Measurements from ENCODE around the gene CDR2. TPM values are rescaled to one million over a fixed set of nuclear protein-coding genes. Genes with fewer than 3 reads are reported as not detected.

The CDR2 gene
- total and polyA plus RNA-seq, 3 donors from 2014 or later, result 56.8 to 133 (median 63.7) TPM

DNA sequence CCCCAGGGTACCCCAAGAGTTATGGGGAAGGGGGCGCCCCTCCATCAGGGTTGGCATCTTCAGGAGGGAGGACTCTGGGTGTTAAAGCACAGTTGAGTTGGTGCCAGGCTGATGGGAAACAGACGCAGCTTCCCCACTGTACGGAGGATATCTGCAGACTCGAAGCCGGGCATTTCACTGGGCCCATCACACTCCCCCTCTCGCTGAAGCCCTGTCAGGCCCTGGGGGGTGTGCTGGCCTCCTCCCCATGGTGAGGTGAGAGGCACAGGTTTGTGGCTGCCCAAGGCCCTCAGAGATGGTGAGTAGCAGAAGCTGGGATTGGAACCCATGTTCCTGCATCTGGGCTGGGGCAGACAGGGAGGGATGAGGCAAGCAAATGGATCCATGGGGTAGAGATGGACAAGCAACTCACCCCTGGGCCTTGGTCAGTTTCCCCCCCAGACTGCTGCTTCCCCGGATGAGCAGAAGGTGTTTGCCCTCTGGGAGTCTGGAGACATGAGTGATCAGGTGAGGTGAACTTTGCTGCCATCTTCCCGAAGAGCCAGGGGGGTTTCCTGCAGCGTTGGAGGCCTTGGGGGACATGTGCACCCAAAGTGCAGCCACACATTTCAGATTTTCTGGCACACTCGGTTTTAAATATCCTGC is 46.2 kb downstream of the CDR2 start:
- DNase-seq, result no peak

DNA sequence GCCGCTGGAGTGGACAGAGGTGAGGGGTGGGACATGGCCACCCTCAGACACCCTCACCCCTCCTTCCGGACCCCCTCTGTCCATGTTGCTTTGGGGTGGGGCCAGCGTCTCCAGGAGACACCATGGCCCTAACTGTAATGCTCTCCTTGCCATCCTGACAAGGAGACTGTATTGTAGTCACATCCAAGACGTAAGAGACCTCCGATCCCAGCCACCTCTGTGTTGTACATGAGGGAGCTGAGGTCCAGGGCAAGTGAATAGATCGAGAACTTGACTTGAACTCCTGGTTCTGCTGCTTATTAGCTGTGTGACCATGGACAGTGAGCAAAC is 47.0 kb downstream of the CDR2 start:
- WGBS, 2 donors, result 94 to 95% methylated on average over 5 to 6 of the region's 6 CpGs
- H3K36me3 ChIP-seq (ENCODE audit: low read depth, missing control alignments), result no peaks in the 10 kb centered on the region
- intact Hi-C loops (cut with DNase I; ENCODE audit: low total_unique reads), result no loop called here

More for the DNA sequence above, 46.2 kb downstream of the CDR2 start:
- Histone ChIP-seq H3K9me3 (no peaks in the 10 kb centered on the region), H3K27me3 (no peaks in the 10 kb centered on the region), H3K4me3 (no peak overlapping the region), H3K4me1 (no peaks in the 10 kb centered on the region), H3K36me3 (ENCODE audit: low read depth, missing control alignments) (no peaks in the 10 kb centered on the region), H3K27ac (no peak overlapping the region)
- intact Hi-C loops (cut with DNase I; ENCODE audit: low total_unique reads), result no loop called here
- 77 to 93% methylated on average over 6 to 10 of the region's 10 CpGs for WGBS, 2 donors
- TF ChIP-seq, protein P1, sequence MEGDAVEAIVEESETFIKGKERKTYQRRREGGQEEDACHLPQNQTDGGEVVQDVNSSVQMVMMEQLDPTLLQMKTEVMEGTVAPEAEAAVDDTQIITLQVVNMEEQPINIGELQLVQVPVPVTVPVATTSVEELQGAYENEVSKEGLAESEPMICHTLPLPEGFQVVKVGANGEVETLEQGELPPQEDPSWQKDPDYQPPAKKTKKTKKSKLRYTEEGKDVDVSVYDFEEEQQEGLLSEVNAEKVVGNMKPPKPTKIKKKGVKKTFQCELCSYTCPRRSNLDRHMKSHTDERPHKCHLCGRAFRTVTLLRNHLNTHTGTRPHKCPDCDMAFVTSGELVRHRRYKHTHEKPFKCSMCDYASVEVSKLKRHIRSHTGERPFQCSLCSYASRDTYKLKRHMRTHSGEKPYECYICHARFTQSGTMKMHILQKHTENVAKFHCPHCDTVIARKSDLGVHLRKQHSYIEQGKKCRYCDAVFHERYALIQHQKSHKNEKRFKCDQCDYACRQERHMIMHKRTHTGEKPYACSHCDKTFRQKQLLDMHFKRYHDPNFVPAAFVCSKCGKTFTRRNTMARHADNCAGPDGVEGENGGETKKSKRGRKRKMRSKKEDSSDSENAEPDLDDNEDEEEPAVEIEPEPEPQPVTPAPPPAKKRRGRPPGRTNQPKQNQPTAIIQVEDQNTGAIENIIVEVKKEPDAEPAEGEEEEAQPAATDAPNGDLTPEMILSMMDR (IDR thresholded peaks at IDR 0.05), result no peak
- no peak for TF ChIP-seq POLR2A (IDR thresholded peaks at IDR 0.05)

DNA sequence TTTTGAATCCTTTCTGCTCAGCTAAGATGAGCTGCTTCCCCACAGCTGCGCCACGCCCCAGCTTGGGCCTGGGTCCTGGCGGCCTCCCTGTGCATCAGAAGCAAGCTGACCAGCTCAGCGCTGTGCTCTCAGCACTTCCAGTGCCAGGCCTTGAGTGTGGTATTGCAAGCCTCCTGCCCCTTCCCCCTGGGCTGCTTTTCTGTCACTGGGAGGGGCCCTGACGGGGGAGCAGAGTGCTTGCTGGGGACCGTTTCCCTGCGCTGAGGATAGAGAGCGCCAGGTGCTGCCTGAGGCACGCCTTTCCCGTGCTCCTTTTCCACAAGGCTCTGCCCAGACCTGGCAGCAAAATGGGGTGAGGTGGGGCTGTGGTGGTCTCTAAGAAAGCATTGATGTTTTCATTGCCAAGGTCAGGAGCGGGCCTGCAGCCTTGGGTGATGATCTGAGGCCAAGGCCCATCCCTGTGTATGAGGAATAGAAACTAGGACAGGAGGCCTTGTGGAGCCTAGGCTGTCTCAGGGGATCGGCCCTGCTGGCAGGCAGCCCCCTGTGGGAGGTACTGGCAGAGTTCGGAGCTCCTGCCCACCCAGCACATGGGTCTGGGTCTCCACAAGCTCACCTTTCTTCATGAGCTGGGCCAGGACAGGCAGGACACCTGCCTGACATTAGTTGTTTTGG is 47.5 kb downstream of the CDR2 start:
- Histone ChIP-seq H3K27me3 (no peaks in the 10 kb centered on the region), H3K36me3 (ENCODE audit: low read depth, missing control alignments) (no peaks in the 10 kb centered on the region), H3K9me3 (no peaks in the 10 kb centered on the region), H3K27ac (no peak overlapping the region), H3K4me1 (no peaks in the 10 kb centered on the region), H3K4me3 (no peak overlapping the region)
- TF ChIP-seq POLR2A (IDR thresholded peaks at IDR 0.05), result no peak
- intact Hi-C loops (cut with DNase I; ENCODE audit: low total_unique reads), result no loop called here
- 81 to 86% methylated on average over 11 to 13 of the region's 13 CpGs for WGBS, 2 donors
- DNase-seq, result no peak

More for the DNA sequence above, 47.0 kb downstream of the CDR2 start:
- H3K4me3 ChIP-seq, result no peak overlapping the region
- H3K9me3 ChIP-seq, result no peaks in the 10 kb centered on the region
- no peak overlapping the region for H3K27ac ChIP-seq
- H3K27me3 ChIP-seq, result no peaks in the 10 kb centered on the region
- TF ChIP-seq POLR2A (IDR thresholded peaks at IDR 0.05), result no peak
- TF ChIP-seq, protein P1 (IDR thresholded peaks at IDR 0.05), result no peak
- H3K4me1 ChIP-seq, result no peaks in the 10 kb centered on the region
- DNase-seq, result no peak

- Histone ChIP-seq H3K4me3 (no peak overlapping the region), H3K9me3 (no peaks in the 10 kb centered on the region), H3K36me3 (ENCODE audit: low read depth, missing control alignments) (no peaks in the 10 kb centered on the region), H3K4me1 (no peaks in the 10 kb centered on the region), H3K27me3 (no peaks in the 10 kb centered on the region), H3K27ac (no peak overlapping the region)
- intact Hi-C loops (cut with DNase I; ENCODE audit: low total_unique reads), result no loop called here
- TF ChIP-seq POLR2A (IDR thresholded peaks at IDR 0.05), result no peak
- TF ChIP-seq, protein P1 (IDR thresholded peaks at IDR 0.05), result no peak
- no peak for DNase-seq
- 71 to 75% methylated on average over 4 of the region's 4 CpGs for WGBS, 2 donors
Measured at GRCh38 chr16:22326369-22326652, 48.1 kb downstream of the CDR2 start.

- no peak for DNase-seq
- Histone ChIP-seq H3K27me3 (no peaks in the 10 kb centered on the region), H3K4me3 (peak overlapping the region in 1 of 2 donors; percentile 23), H3K27ac (no peak overlapping the region), H3K9me3 (no peaks in the 10 kb centered on the region), H3K4me1 (no peaks in the 10 kb centered on the region), H3K36me3 (ENCODE audit: low read depth, missing control alignments) (no peaks in the 10 kb centered on the region)
- intact Hi-C loops (cut with DNase I; ENCODE audit: low total_unique reads), result no loop called here
- 60 to 90% methylated on average over 7 to 41 of the region's 46 CpGs for WGBS, 2 donors
- TF ChIP-seq, protein P1 (IDR thresholded peaks at IDR 0.05), result no peak
- no peak for TF ChIP-seq POLR2A (IDR thresholded peaks at IDR 0.05)
Measured at GRCh38 chr16:22325598-22326368, 48.6 kb downstream of the CDR2 start.
